ENCODE results near the gene GLT1D1.

GLT1D1 gene

GRCh38 chr12:128856035-128856790, 2.9 kb downstream of the GLT1D1 start:
- no peak for DNase-seq

GRCh38 chr12:128856791-128857078, 3.5 kb downstream of the GLT1D1 start:
- no peak for DNase-seq

GRCh38 chr12:128857133-128857763, 4.0 kb downstream of the GLT1D1 start:
- DNase-seq, result peak; percentile 5

DNA sequence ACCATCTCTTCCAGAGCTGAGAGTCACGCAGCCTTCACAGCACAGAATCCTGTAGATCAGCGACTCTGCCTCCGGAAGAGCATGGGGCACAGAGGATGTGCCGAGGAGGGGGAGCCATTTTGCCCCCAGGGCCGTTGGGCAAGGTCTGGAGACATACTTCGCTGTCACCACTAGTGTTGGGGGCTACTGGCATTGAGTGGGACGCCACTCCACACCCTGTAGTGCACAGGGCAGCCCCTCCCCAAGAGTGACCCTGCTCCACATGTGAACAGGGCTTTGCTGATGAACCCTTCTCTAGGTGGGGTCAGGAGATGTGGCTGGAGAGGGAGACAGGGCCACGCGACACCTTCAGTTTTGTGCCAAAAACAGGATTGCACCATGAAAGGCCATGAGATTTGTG, 6.0 kb downstream of the GLT1D1 start:
- no peak for DNase-seq

- DNase-seq, result no peak
Measured at GRCh38 chr12:128861226-128862016, 8.1 kb downstream of the GLT1D1 start.

- DNase-seq, result no peak
Measured at GRCh38 chr12:128863957-128864356, 10.7 kb downstream of the GLT1D1 start.

DNA sequence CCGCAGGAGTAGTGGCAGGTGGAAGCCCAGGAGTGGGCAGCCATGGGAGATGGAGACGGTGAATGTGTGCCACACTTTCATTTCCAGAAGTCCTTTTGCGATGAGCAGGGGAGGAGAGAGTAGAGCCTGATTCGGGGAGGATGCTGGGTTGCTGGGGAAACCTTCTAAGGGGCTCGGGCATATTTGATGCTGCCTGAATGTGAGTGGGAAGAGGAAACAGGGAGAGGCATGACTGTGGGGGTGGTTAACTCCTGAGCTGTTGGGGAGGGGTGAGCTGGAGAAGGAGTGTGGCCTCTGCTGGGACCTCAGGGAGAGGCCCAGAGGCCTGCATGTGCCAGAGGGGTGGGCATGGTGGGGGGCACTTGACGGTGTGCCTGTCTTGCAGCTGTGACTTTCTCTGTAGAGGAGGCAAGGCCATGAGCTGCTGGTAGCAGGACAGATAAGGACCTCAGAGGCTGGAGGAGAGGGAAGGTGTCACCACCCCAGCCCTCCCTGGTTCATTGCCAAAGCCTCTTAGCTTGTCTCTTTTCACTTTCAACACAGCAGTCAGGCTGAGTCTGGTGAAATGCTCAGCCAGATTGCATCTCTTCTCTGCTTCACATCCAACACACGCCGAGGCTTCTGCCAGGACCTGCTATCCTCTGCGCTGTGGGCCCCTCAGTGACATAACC, 11.4 kb downstream of the GLT1D1 start:
- DNase-seq, result peak; percentile 40

GRCh38 chr12:128867466-128867865, 14.2 kb downstream of the GLT1D1 start:
- DNase-seq, result no peak

DNA sequence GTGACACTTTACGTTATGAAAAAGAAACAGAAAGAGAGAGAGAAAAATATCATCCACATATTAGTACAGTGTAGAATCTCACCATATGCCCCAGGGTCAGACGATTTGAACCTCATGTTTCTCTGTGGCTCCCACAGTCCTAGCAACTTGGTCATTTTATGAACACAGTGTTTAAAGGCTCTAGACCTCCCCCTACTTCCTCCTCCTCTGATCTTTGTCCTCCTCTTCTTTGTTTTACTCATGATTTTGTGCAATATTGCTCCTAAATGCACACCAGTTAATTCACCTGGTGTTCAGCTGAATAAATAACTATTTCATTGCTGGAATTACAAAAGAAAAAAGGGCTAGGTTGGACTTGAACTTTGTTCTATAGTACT, 18.2 kb downstream of the GLT1D1 start:
- DNase-seq, result no peak

DNA sequence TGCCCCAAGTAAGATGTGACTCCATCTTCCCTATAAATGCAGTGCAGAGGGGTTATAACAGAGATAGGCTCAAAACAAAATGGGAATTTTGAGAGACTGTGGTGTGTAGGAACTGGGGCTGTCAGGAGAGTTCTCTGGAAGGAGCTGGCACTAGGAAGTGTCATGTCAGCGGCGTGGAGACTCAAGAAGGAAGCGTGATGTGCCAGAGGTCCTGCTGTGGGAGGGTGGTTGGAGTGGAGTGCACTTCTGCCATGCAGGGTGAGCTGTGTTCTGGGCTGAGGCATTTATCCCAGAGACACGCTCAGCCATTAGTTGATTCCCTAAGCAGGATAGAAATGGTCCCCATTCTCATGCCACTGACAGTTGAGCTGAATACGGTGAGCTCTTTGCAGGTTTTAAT, 19.0 kb downstream of the GLT1D1 start:
- DNase-seq, result no peak

- DNase-seq, result no peak
Measured at GRCh38 chr12:128876559-128876958, 23.3 kb downstream of the GLT1D1 start.

GRCh38 chr12:128879898-128880764, 26.9 kb downstream of the GLT1D1 start:
- DNase-seq, result no peak

- DNase-seq, result no peak
Measured at GRCh38 chr12:128891856-128892255, 38.6 kb downstream of the GLT1D1 start.

- DNase-seq, result no peak
Measured at GRCh38 chr12:128903236-128903635, 50.0 kb downstream of the GLT1D1 start.

GRCh38 chr12:128905003-128905544, 51.8 kb downstream of the GLT1D1 start:
- no peak for DNase-seq

DNA sequence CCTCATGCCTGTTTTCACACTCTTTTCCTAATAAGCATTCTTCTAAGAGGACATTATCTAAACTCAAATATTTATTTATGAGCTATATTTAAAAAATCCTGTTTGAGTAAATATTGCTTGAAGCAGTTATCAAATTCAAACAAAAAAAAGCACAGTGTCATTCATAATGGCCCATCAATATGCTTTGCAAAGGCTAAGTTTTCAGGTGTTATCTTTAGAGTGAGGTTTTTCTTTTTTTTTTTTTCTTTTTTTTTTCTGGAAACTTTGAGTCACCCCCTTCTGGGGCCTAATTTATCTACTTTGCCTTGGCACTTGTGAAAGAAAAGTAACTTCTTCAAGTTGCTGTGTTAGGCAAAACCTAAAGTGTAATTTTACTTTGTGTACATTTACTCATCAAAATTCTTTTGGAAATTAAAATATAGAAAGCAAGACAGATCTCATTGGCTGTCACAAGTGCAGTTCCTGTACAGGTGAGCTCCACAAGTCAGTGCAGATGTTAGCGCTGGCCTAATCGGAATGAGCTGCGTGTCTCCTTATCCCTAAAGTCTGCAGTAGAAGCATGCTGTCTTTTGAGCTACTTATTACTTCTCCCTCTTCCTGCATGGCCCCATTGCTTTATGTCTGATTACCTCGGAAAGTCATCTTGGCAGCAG, 53.3 kb downstream of the GLT1D1 start:
- DNase-seq, result no peak

DNA sequence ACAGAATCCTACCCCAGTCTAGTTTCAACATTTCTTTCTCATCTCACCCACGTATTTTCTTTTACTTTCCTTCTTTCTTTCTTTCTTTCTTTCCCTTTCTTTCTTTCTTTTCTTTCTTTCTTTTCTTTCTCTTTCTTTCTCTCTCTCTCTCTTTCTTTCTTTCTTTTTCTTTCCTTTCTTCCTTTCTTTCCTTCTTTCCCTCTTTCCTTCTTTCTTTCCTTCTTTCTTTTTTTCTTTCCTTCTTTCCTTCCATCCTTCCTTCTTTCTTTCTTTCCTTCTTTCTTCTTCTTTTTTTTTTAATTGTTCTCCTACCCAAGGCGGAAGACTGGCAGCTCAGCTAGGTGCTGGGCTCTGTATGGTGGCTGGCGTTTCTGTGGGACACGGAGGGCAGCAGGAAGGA, 55.0 kb downstream of the GLT1D1 start:
- DNase-seq, result no peak

GRCh38 chr12:128909653-128910052, 56.4 kb downstream of the GLT1D1 start:
- DNase-seq, result no peak

GRCh38 chr12:128910629-128911028, 57.4 kb downstream of the GLT1D1 start:
- DNase-seq, result no peak

DNA sequence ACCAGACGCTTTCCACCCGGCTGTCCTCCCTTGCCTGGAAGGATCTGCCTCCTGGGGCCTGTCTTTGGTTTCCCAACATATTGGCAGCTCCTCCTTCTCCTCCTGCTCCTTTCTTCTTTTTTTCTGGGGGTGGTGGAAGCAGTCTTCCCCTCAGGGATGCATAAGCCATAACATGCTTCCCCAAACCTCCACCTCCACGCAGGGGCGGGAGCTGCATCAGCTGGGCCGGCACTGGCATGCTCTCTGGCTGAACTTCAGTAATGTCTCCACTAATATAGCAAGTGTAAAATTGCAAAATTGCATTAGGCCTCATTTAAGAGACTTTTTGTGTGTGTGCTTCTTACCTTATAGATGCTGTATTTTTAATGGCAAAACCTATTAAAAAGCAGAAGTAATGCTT, 58.6 kb downstream of the GLT1D1 start:
- DNase-seq, result no peak

DNA sequence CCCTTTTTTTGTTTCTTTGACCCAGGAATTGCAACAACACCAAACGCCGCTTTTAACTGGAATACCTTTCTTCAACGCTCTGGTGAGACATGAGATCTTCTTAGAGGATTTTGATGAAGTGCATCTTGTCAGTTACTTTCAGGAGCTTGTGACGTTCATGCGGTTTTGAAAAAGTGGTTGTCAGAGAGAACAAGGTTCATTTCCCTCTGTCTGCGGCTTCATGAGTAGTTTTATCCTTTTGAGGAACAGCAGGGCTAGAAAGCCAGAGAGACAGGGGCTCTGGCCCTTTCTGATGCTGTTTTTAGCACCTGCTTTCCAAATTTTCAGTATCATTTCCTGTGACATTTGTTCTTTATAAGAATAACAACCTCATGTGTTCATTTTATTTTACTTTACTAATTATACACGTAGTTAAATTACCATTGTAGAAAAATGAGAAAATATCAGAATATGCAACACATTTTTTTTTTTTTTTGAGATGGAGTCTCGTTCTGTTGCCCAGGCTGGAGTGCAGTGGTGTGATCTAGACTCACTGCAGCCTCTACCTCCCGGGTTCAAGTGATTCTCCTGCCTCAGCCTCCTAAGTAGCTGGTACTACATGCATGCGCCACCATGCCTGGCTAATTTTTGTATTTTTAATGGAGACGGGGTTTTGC, 61.8 kb downstream of the GLT1D1 start:
- peak; percentile 56 for DNase-seq
